Kasumi-1 (cell line): ENCODE data around the gene WSB2.
"Not testable (repeated sequence)": the region's sequence is repeated elsewhere in the genome, so short reads cannot be mapped to it uniquely, and the experiment has no call there.

Experiments
- DNase-seq, 2 experiments: peaks; one replicate each; lab custom pipeline; 2025; lab: John Stamatoyannopoulos, UW

WSB2 gene

GRCh38 chr12:118035190-118036041, 25.6 kb downstream of the WSB2 start:
- no peak for DNase-seq

DNA sequence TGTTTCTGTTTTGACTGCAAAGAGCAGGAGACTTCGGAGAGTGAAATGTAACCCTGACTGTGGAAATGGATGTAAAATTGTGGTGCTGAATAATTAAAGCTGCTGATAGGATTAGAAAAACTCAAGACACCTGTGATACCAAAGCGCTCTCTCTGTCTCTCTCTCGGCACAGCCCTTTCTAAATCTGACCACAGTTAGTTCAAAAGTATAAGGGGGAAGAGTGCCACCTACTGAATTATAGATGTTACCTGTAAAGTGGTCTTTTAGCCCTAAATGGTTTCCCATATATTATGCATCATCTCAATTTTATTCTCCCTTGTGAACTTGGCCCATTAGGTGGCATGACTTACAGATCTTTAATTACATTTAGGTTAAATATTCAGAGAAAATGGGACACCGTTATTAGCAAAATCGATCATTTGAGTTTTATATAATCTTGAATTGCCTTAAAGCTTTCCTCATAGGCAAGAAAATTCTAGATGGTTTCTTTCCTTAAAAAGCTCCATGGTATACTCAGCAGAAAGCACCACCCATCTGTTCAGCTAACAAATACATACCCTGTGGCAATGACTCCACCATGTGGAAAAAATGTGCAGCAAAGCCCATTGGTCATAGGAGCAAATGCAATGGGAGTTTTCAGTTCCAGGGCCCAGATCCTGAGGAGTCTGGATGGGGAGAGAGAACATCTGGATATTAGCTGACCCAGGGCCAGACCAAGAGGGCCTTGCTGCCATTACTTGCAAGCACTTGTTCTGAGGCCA, 26.4 kb downstream of the WSB2 start:
- DNase-seq = peak in 1 of 2 experiments; percentile 22

DNA sequence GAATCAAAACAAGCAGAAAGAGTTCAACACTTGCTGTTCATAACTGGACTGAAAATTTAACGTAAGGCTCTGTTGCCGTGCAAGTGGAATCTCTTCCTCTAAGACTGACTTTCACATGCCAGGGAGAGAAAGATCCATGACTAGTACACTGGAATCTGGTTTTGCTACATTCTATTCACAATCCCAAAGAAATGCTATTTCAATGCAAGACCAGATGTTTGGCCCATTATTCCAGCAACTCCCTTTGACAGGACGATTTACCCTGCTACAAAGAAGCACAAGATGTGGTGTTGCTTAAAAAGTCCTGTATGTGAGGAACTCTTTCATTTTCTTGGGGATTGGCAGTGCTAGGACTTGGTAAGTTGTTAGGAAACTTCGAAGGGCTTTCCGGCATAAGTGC, 27.1 kb downstream of the WSB2 start:
- DNase-seq = no peak

GRCh38 chr12:118033323-118033722, 27.7 kb downstream of the WSB2 start:
- no peak for DNase-seq

DNA sequence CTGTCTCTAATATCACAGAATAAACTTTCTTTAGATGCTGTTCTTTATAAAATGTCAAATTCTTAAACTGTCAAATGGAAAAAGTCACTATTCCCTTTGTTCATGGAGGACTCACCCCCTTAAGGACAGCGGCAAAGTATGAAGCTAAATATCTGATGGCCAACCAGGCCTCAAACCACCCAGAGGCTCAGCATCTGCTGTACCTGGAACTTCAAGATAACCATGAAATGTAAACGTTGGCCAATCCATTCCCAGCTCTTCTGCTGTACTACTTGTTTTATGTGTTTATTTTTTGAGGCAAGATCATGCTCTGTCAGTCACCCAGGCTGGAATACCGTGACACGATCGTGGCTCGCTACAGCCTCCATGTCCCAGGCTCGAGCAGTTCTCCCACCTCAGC, 28.8 kb downstream of the WSB2 start:
- DNase-seq = no peak

- no peak for DNase-seq
These were observed 31.8 kb downstream of the WSB2 start for GRCh38 chr12:118029166-118029565.

DNA sequence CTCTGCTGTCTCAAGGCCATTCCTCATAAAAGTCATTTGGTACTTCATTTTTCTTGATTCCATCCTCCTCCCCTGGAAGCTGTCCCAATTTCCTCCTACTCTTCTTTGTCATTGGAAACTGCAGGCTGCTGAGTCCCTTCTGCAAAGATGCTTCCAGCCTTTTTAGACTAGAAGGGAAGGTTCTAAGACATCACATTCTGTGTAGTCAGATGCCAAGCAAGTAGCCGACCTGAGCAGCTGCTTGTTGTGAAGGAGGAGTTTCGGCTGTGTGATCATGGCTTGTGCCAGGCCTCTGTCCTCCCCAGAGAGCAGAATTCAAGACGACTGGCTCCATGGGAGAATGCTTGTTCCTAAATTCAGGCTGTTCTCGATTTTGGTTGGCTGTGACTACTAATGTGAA, 35.8 kb downstream of the WSB2 start:
- no peak for DNase-seq

DNA sequence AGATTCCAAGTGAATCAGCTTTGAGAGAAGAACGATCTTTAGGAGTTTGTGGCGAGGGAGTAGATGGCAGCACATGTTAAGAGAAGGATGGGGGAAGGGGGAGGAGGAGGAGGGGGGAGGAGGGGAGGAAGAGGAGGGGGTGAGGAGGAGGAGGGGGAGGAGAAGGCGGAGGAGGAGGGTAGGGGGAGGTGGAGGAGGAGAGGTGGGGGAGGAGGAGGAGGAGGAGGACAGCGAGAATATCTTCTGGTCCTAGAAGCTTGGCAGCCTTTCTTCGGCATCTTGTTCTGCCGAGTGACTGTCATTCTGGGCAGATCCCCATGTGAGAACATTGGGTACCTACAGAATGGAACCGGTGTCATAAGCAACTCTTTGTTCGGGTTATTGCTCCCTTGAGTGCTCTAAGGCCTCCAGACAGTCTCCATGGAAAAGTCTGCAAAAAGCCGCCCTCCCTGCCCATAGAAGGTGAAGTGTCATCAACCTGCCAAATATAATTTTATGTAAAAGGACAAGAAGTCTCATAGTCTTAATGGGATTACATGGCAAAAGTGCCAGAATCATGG, 37.6 kb downstream of the WSB2 start:
- no peak for DNase-seq

DNA sequence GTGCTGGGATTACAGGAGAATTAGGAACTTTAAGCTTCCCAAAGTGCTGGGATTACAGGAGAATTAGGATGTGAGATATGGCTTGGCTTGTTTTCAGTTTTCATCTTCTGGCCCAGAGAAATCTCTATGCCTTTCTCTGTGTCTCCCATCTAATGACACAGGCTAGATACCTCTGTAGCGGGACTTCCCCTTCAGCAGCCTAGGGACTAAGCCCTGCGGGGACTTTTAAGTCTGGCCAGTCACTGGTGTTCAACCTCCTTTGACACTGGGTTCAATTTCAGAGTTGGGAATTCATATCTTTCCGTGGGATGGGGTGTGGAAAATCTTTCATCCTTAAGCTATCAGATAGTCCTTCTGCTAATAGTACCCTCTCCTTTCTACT, 38.3 kb downstream of the WSB2 start:
- DNase-seq = no peak

- not testable (repeated sequence) for DNase-seq
These were observed 38.8 kb downstream of the WSB2 start for GRCh38 chr12:118022097-118022727.

- DNase-seq = no peak
These were observed 40.9 kb downstream of the WSB2 start for GRCh38 chr12:118020036-118020435.

DNA sequence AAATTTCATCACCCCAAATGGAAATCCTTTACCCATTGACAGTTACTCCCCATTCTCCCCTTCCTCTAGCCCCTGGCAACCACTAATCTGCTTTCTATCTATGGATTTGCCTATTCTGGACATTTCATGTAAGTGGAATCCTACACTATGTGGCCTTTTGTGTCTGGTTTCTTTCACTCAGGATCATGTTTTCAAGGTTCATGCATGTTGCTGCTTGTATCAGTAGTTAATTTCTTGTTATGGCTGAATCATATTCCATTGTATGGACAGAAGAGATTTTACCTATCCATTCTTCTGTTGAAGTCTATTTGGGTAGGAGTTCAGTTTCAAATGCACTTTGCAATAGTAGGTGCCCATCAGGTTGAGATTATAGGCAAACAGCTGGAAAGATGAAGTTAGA, 43.1 kb downstream of the WSB2 start:
- DNase-seq = no peak

GRCh38 chr12:118016424-118017264, 44.3 kb downstream of the WSB2 start, which contains the start of gene RFC5:
Gene RFC5, plus strand, starts transcription at chr12:118016703. Its CDS starts 125 bp downstream, at chr12:118016828.
- DNase-seq = peak; percentile 95 to 96

- DNase-seq = no peak
These were observed 45.0 kb downstream of the WSB2 start for GRCh38 chr12:118015944-118016343.

GRCh38 chr12:118015306-118015705, 45.7 kb downstream of the WSB2 start:
- DNase-seq = no peak

GRCh38 chr12:118013283-118013682, 47.7 kb downstream of the WSB2 start:
- no peak for DNase-seq

- no peak for DNase-seq
These were observed 49.0 kb downstream of the WSB2 start for GRCh38 chr12:118011961-118012360.

- DNase-seq = no peak
These were observed 49.6 kb downstream of the WSB2 start for GRCh38 chr12:118011377-118011776.

DNA sequence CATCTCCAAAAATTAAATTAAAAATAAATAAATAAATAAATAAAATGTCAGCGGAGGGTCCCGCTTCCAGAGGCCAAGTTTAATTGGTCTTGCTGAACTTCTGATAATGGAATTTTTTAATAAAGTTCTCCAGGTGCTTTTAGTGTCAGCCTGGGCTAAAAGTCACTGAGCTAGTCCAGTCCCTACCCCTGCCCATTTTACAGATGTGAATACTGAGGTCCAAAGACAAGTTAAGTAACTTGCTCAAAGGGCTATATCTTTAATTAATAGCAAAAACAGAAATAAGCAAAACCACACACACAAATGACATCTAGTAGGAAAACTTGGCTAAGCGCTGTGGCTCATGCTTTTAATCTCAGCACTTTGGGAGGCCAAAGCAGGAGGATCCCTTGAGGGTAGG, 50.1 kb downstream of the WSB2 start:
- no peak for DNase-seq

GRCh38 chr12:117999806-118000205, 61.2 kb downstream of the WSB2 start:
- DNase-seq = not testable (repeated sequence)

DNA sequence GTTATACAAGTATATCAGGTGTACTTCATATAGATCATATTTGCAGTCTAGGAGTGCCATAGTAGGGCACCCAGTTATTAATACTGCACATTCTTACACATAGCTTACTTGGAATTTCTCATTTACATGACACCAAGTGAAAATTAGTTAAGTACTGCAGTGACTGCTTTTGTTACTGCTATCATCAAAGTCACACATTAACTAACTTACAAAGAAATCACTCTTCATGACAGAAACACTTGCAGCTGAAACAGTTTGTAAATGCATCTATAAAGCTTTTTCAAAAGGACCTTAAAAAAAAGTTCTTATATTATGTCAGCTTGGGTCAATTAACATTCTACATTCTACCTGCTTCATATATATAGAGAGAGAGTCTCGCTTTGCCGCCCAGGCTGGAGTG, 62.3 kb downstream of the WSB2 start:
- DNase-seq = no peak
